AG09309 (cell line): ENCODE results near the gene AFTPH.

Source experiments
- DNase-seq: peaks from one replicate; pipeline ENCODE4 v3.0.0-alpha.2; 2010; ENCODE audit warnings: low read depth
- H3K4me3 ChIP-seq: 2 replicates; pipeline ENCODE4 v1.5.1; 2011; ENCODE audit warnings: mild to moderate bottlenecking, low read depth, low read length, moderate library complexity; ENCODE audit not compliant: control insufficient read depth
- TF ChIP-seq, protein P1 (sequence below): IDR thresholded peaks from 2 replicates; pipeline ENCODE4 v1.5.1; 2011; ENCODE audit warnings: mild to moderate bottlenecking, low read depth, low read length, inconsistent platforms; ENCODE audit not compliant: insufficient read depth, control insufficient read depth; ENCODE audit errors: missing control alignments

Gene AFTPH

GRCh38 chr2:64637931-64638330 lies 113.8 kb downstream of the AFTPH start:
- no peak overlapping the region for H3K4me3 ChIP-seq

GRCh38 chr2:64638502-64639120 lies 114.5 kb downstream of the AFTPH start:
- TF ChIP-seq, protein P1, sequence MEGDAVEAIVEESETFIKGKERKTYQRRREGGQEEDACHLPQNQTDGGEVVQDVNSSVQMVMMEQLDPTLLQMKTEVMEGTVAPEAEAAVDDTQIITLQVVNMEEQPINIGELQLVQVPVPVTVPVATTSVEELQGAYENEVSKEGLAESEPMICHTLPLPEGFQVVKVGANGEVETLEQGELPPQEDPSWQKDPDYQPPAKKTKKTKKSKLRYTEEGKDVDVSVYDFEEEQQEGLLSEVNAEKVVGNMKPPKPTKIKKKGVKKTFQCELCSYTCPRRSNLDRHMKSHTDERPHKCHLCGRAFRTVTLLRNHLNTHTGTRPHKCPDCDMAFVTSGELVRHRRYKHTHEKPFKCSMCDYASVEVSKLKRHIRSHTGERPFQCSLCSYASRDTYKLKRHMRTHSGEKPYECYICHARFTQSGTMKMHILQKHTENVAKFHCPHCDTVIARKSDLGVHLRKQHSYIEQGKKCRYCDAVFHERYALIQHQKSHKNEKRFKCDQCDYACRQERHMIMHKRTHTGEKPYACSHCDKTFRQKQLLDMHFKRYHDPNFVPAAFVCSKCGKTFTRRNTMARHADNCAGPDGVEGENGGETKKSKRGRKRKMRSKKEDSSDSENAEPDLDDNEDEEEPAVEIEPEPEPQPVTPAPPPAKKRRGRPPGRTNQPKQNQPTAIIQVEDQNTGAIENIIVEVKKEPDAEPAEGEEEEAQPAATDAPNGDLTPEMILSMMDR: no peak
- DNase-seq: no peak
- no peak overlapping the region for H3K4me3 ChIP-seq

More at GRCh38 chr2:64637931-64638330, 113.8 kb downstream of the AFTPH start:
- no peak for DNase-seq
- TF ChIP-seq, protein P1: no peak

GRCh38 chr2:64639691-64640090 lies 115.6 kb downstream of the AFTPH start:
- DNase-seq: no peak
- TF ChIP-seq, protein P1: no peak

GRCh38 chr2:64640153-64641044 lies 116.3 kb downstream of the AFTPH start:
- no peak for DNase-seq
- H3K4me3 ChIP-seq: no peak overlapping the region
- TF ChIP-seq, protein P1: no peak

More at GRCh38 chr2:64639691-64640090, 115.6 kb downstream of the AFTPH start:
- no peak overlapping the region for H3K4me3 ChIP-seq

DNA sequence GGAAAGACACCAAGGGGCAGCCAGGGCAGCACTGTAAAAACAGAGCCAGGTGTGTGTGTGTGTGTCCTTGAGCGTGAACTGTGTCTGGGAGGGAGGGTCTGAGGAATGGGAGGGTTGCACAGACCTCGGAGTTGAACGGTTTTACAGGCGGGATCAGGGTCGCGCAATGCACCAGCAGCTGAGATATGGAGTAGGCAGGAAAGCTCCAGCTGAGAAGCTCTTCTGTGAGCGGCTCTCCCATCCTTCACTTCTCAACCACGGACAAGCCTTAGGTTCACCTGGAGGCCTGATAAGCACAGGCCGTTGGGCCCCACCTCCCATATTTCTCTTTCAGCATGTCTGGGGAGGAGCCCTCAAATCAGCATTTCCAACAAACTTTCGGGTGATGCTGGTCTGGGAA lies 117.5 kb downstream of the AFTPH start:
- TF ChIP-seq, protein P1: no peak
- DNase-seq: no peak
- no peak overlapping the region for H3K4me3 ChIP-seq
